Astrocyte (in vitro differentiated cells and primary cell): ENCODE results near the gene SLC25A30. TPM values are rescaled to one million over a fixed set of nuclear protein-coding genes. Genes with fewer than 3 reads are reported as not detected.
A peak's percentile ranks its signal among the peaks of the same experiment; 100 is the strongest.

Experiments used
- DNase-seq: peaks from one replicate; pipeline ENCODE4 v3.0.0-alpha.2; 2010; ENCODE audit warnings: low read depth
- FAIRE-seq: peaks from 2 replicates; lab custom pipeline; 2011; peaks lifted over from hg19 to GRCh38; lab: Jason Lieb, UNC
- H2AFZ ChIP-seq: 2 replicates; pipeline ENCODE4 v1.6.0; 2012; ENCODE audit warnings: low read depth, low read length, inconsistent platforms
- H3K27ac ChIP-seq: 2 replicates; pipeline ENCODE4 v1.5.1; 2011; ENCODE audit warnings: low read depth, low read length, inconsistent platforms
- H3K27me3 ChIP-seq: 2 replicates; pipeline ENCODE4 v1.6.0; 2011; ENCODE audit warnings: low read length, inconsistent platforms; ENCODE audit not compliant: insufficient read depth
- H3K36me3 ChIP-seq: 2 replicates; pipeline ENCODE4 v1.5.1; 2011; ENCODE audit warnings: low read length, inconsistent platforms; ENCODE audit not compliant: insufficient read depth
- H3K4me1 ChIP-seq: 2 replicates; pipeline ENCODE4 v1.5.1; 2011; ENCODE audit warnings: low read length, inconsistent platforms; ENCODE audit not compliant: insufficient read depth
- H3K4me2 ChIP-seq: 2 replicates; pipeline ENCODE4 v1.6.0; 2012; ENCODE audit warnings: low read length, inconsistent platforms
- H3K4me3 ChIP-seq: 2 replicates; pipeline ENCODE4 v1.5.1; 2011; ENCODE audit warnings: low read depth, mild to moderate bottlenecking, low read length, inconsistent platforms; ENCODE audit not compliant: insufficient read depth
- H3K79me2 ChIP-seq: 2 replicates; pipeline ENCODE4 v1.6.0; 2012; ENCODE audit warnings: mild to moderate bottlenecking, low read length, inconsistent platforms; ENCODE audit not compliant: insufficient read depth
- H3K9ac ChIP-seq: 2 replicates; pipeline ENCODE4 v1.6.0; 2012; ENCODE audit warnings: mild to moderate bottlenecking, low read length, inconsistent platforms
- H3K9me3 ChIP-seq: 2 replicates; pipeline ENCODE4 v1.5.1; 2012; ENCODE audit warnings: low read depth, mild to moderate bottlenecking, low read length, inconsistent platforms; ENCODE audit not compliant: insufficient read depth
- H4K20me1 ChIP-seq: 2 replicates; pipeline ENCODE4 v1.6.0; 2012; ENCODE audit warnings: low read length, inconsistent platforms; ENCODE audit not compliant: insufficient read depth
- H3K27ac Mint-ChIP-seq: one replicate; pipeline ENCODE4 v1.8.0; 2021; ENCODE audit warnings: mild to moderate bottlenecking, mixed read lengths; ENCODE audit not compliant: unreplicated experiment
- H3K27me3 Mint-ChIP-seq: one replicate; pipeline ENCODE4 v1.8.0; 2021; ENCODE audit warnings: low read depth, mixed read lengths; ENCODE audit not compliant: unreplicated experiment
- H3K36me3 Mint-ChIP-seq: one replicate; pipeline ENCODE4 v1.8.0; 2021; ENCODE audit warnings: low read depth, mixed read lengths; ENCODE audit not compliant: unreplicated experiment
- H3K4me1 Mint-ChIP-seq: one replicate; pipeline ENCODE4 v1.8.0; 2021; ENCODE audit warnings: low read depth, mixed read lengths; ENCODE audit not compliant: unreplicated experiment
- H3K4me3 Mint-ChIP-seq: one replicate; pipeline ENCODE4 v1.8.0; 2021; ENCODE audit warnings: mild to moderate bottlenecking, moderate library complexity, mixed read lengths; ENCODE audit not compliant: unreplicated experiment
- H3K9me3 Mint-ChIP-seq: one replicate; pipeline ENCODE4 v1.8.0; 2021; ENCODE audit warnings: mild to moderate bottlenecking, mixed read lengths; ENCODE audit not compliant: unreplicated experiment
- CTCF ChIP-seq: IDR thresholded peaks from 2 replicates; pipeline ENCODE4 v1.5.1; 2011; ENCODE audit warnings: low read depth, mild to moderate bottlenecking, inconsistent platforms, low read length, moderate library complexity; ENCODE audit not compliant: insufficient read depth
- EZH2 ChIP-seq: IDR thresholded peaks from 2 replicates; pipeline ENCODE4 v1.6.1; 2012; ENCODE audit warnings: mild to moderate bottlenecking, low read length, inconsistent platforms; ENCODE audit not compliant: insufficient read depth
- total RNA-seq: library from RNA; stranded (reverse); gene quantifications from 2 replicates; pipeline ENCODE4 v1.2.1, GENCODE V29; 2021

The SLC25A30 gene
- total RNA-seq, 1 donor from 2014 or later: 14.3 TPM

- Histone ChIP-seq H2AFZ (no peak overlapping the region), H3K4me3 (no peak overlapping the region), H3K36me3 (no peaks in the 10 kb centered on the region), H3K9me3 (no peaks in the 10 kb centered on the region), H3K79me2 (no peaks in the 10 kb centered on the region), H3K27me3 (peaks cover under 1% of the 10 kb centered on the region), H3K4me1 (no peaks in the 10 kb centered on the region), H3K9ac (no peak overlapping the region), H3K4me2 (peak overlapping the region; percentile 5), H3K27ac (no peak overlapping the region), H4K20me1 (no peaks in the 10 kb centered on the region)
- peaks cover 4% of the 10 kb centered on the region for H3K9me3 Mint-ChIP-seq
- peaks cover 7% of the 10 kb centered on the region for H3K4me1 Mint-ChIP-seq
- peak; percentile 69 for FAIRE-seq
- peak overlapping the region; percentile 15 for H3K27ac Mint-ChIP-seq
- peaks cover 3% of the 10 kb centered on the region for H3K36me3 Mint-ChIP-seq
- no peaks in the 10 kb centered on the region for H3K27me3 Mint-ChIP-seq
- no peak for TF ChIP-seq EZH2
- TF ChIP-seq CTCF: no peak
- peak; percentile 41 for DNase-seq
- H3K4me3 Mint-ChIP-seq: no peak overlapping the region
These were observed 38.2 kb upstream of the SLC25A30 start for GRCh38 chr13:45456196-45456972.

GRCh38 chr13:45454204-45454603 is 36.0 kb upstream of the SLC25A30 start:
- Mint-ChIP-seq H3K4me3 (no peak overlapping the region), H3K9me3 (peaks cover 4% of the 10 kb centered on the region), H3K27ac (no peak overlapping the region), H3K4me1 (peaks cover 7% of the 10 kb centered on the region), H3K36me3 (peaks cover 3% of the 10 kb centered on the region), H3K27me3 (no peaks in the 10 kb centered on the region)
- Histone ChIP-seq H3K27ac (no peak overlapping the region), H4K20me1 (no peaks in the 10 kb centered on the region), H3K4me1 (no peaks in the 10 kb centered on the region), H3K27me3 (no peaks in the 10 kb centered on the region), H3K36me3 (no peaks in the 10 kb centered on the region), H3K4me3 (no peak overlapping the region), H3K79me2 (no peaks in the 10 kb centered on the region), H3K4me2 (no peak overlapping the region), H3K9me3 (no peaks in the 10 kb centered on the region), H3K9ac (no peak overlapping the region), H2AFZ (no peak overlapping the region)
- DNase-seq (no peak), FAIRE-seq (no peak)
- no peak for TF ChIP-seq CTCF
- TF ChIP-seq EZH2: no peak

GRCh38 chr13:45451282-45451681 is 33.1 kb upstream of the SLC25A30 start:
- no peak for FAIRE-seq
- H3K4me2 ChIP-seq: no peak overlapping the region
- no peak overlapping the region for H2AFZ ChIP-seq
- H3K9me3 ChIP-seq: no peaks in the 10 kb centered on the region
- Mint-ChIP-seq H3K4me1 (peaks cover 5% of the 10 kb centered on the region), H3K4me3 (no peak overlapping the region), H3K36me3 (peaks cover 3% of the 10 kb centered on the region), H3K27ac (no peak overlapping the region), H3K27me3 (no peaks in the 10 kb centered on the region), H3K9me3 (no peaks in the 10 kb centered on the region)
- TF ChIP-seq CTCF (no peak), EZH2 (no peak)
- H4K20me1 ChIP-seq: no peaks in the 10 kb centered on the region
- H3K27ac ChIP-seq: no peak overlapping the region
- H3K36me3 ChIP-seq: no peaks in the 10 kb centered on the region
- H3K27me3 ChIP-seq: peaks cover 7% of the 10 kb centered on the region
- no peak overlapping the region for H3K9ac ChIP-seq
- DNase-seq: no peak
- no peaks in the 10 kb centered on the region for H3K4me1 ChIP-seq
- H3K4me3 ChIP-seq: no peak overlapping the region
- H3K79me2 ChIP-seq: no peaks in the 10 kb centered on the region
